GM19467 (cell line): ENCODE data around the gene MFSD2B.
"Not testable (repeated sequence)": the region's sequence is repeated elsewhere in the genome, so short reads cannot be mapped to it uniquely, and the experiment has no call there.

Source experiments
- ATAC-seq: cut with Tn5 transposase; IDR thresholded peaks from one replicate; pipeline ENCODE4 v1.9.1; 2021; ENCODE audit warnings: mild to moderate bottlenecking, moderate library complexity; ENCODE audit not compliant: unreplicated experiment

Gene MFSD2B

GRCh38 chr2:24009680-24010476 lies at the start of gene MFSD2B:
Gene MFSD2B (plus strand): TSS chr2:24010085. CDS start chr2:24010097, 12 bp downstream.
- no peak for ATAC-seq

- ATAC-seq = no peak
These were observed 42.0 kb upstream of the MFSD2B start for GRCh38 chr2:23967846-23968245.

GRCh38 chr2:23976883-23977282 lies 33.0 kb upstream of the MFSD2B start:
- ATAC-seq = no peak

- no peak for ATAC-seq
These were observed 21.5 kb upstream of the MFSD2B start for GRCh38 chr2:23988371-23988770.

GRCh38 chr2:23992931-23993330 lies 17.0 kb upstream of the MFSD2B start:
- no peak for ATAC-seq

GRCh38 chr2:23993736-23994269 lies 16.1 kb upstream of the MFSD2B start:
- ATAC-seq = no peak

- no peak for ATAC-seq
These were observed 15.3 kb upstream of the MFSD2B start for GRCh38 chr2:23994567-23994966.

GRCh38 chr2:24007693-24008092 lies 2.2 kb upstream of the MFSD2B start:
- no peak for ATAC-seq

- ATAC-seq = no peak
These were observed 1.1 kb upstream of the MFSD2B start for GRCh38 chr2:24008672-24009366.

GRCh38 chr2:24009367-24009679 lies 562 bp upstream of the MFSD2B start:
- no peak for ATAC-seq

- no peak for ATAC-seq
These were observed 778 bp downstream of the MFSD2B start for GRCh38 chr2:24010477-24011249.

GRCh38 chr2:24011250-24012104 lies 1.6 kb downstream of the MFSD2B start:
- ATAC-seq = no peak

GRCh38 chr2:24012521-24013188 lies 2.8 kb downstream of the MFSD2B start:
- ATAC-seq = no peak

GRCh38 chr2:24014902-24015301 lies 5.0 kb downstream of the MFSD2B start:
- ATAC-seq = not testable (repeated sequence)

GRCh38 chr2:24015562-24016375 lies 5.9 kb downstream of the MFSD2B start:
- no peak for ATAC-seq

GRCh38 chr2:24016376-24016761 lies 6.5 kb downstream of the MFSD2B start:
- no peak for ATAC-seq

GRCh38 chr2:24016853-24017703 lies 7.2 kb downstream of the MFSD2B start:
- no peak for ATAC-seq

GRCh38 chr2:24017711-24018110 lies 7.8 kb downstream of the MFSD2B start:
- no peak for ATAC-seq
